ENCODE measurements around the gene SMARCAL1. TPM values are rescaled to one million over a fixed set of nuclear protein-coding genes. Genes with fewer than 3 reads are reported as not detected.
"Not testable (repeated sequence)": the region's sequence is repeated elsewhere in the genome, so short reads cannot be mapped to it uniquely, and the experiment has no call there.

Gene SMARCAL1
- total RNA-seq, 1 donor from 2014 or later = 7.9 TPM

- DNase-seq = no peak
- ATAC-seq (ENCODE audit: poor library complexity) = no peak
- intact Hi-C loops (cut with DNase I) = no loop called here
Measured at GRCh38 chr2:216507220-216508160, 95.2 kb downstream of the SMARCAL1 start.

- intact Hi-C loops (cut with DNase I) = no loop called here
- no peak for DNase-seq
- peak; percentile 33 for ATAC-seq (ENCODE audit: poor library complexity)
Measured at GRCh38 chr2:216508229-216508628, 95.9 kb downstream of the SMARCAL1 start.

GRCh38 chr2:216516730-216517350 is 104.6 kb downstream of the SMARCAL1 start:
- DNase-seq (no peak), ATAC-seq (ENCODE audit: poor library complexity) (peak; percentile 61)
- intact Hi-C loops (cut with DNase I) = loop anchor here (2.0 kb wide), 1 partner anchor 150 kb away; no protein-coding TSS in a partner anchor

GRCh38 chr2:216517447-216518225 is 105.4 kb downstream of the SMARCAL1 start:
- DNase-seq = no peak
- intact Hi-C loops (cut with DNase I) = loop anchor here (2.0 kb wide), 1 partner anchor 149 kb away; no protein-coding TSS in a partner anchor
- no peak for ATAC-seq (ENCODE audit: poor library complexity)

GRCh38 chr2:216518566-216519119 is 106.4 kb downstream of the SMARCAL1 start:
- DNase-seq; intact Hi-C loops (cut with DNase I): not testable (repeated sequence)
- peak; percentile 9 for ATAC-seq (ENCODE audit: poor library complexity)

- ATAC-seq (ENCODE audit: poor library complexity) (peak; percentile 87), DNase-seq (no peak)
- intact Hi-C loops (cut with DNase I) = no loop called here
Measured at GRCh38 chr2:216519154-216519762, 107.0 kb downstream of the SMARCAL1 start.

GRCh38 chr2:216520112-216520511 is 107.8 kb downstream of the SMARCAL1 start:
- ATAC-seq (ENCODE audit: poor library complexity) (no peak), DNase-seq (no peak)
- intact Hi-C loops (cut with DNase I) = no loop called here

- intact Hi-C loops (cut with DNase I) = no loop called here
- ATAC-seq (ENCODE audit: poor library complexity) (no peak), DNase-seq (no peak)
Measured at GRCh38 chr2:216522892-216523502, 110.7 kb downstream of the SMARCAL1 start.

- intact Hi-C loops (cut with DNase I) = no loop called here
- no peak for DNase-seq
- ATAC-seq (ENCODE audit: poor library complexity) = no peak
Measured at GRCh38 chr2:216525972-216526371, 113.7 kb downstream of the SMARCAL1 start.

GRCh38 chr2:216526939-216527338 is 114.7 kb downstream of the SMARCAL1 start:
- intact Hi-C loops (cut with DNase I) = no loop called here
- DNase-seq (no peak), ATAC-seq (ENCODE audit: poor library complexity) (no peak)

GRCh38 chr2:216527600-216527999 is 115.3 kb downstream of the SMARCAL1 start:
- no peak for ATAC-seq (ENCODE audit: poor library complexity)
- intact Hi-C loops (cut with DNase I) = no loop called here
- DNase-seq = no peak

- DNase-seq (no peak), ATAC-seq (ENCODE audit: poor library complexity) (no peak)
- intact Hi-C loops (cut with DNase I) = no loop called here
Measured at GRCh38 chr2:216532562-216532961, 120.3 kb downstream of the SMARCAL1 start.

Other genes with a start within 250 kb of the SMARCAL1 start
- not detected for gene MARCHF4, start 40.0 kb upstream of the SMARCAL1 start, total RNA-seq
- gene RPL37A, start 86.4 kb downstream of the SMARCAL1 start, total RNA-seq = 1,979 TPM
- gene IGFBP2, start 220.9 kb downstream of the SMARCAL1 start, total RNA-seq = 51.1 TPM